ENCODE measurements around the gene COLQ.

GRCh38 chr3:15490158-15490557 is 31.3 kb downstream of the COLQ start:
- TF ChIP-seq, protein P1, sequence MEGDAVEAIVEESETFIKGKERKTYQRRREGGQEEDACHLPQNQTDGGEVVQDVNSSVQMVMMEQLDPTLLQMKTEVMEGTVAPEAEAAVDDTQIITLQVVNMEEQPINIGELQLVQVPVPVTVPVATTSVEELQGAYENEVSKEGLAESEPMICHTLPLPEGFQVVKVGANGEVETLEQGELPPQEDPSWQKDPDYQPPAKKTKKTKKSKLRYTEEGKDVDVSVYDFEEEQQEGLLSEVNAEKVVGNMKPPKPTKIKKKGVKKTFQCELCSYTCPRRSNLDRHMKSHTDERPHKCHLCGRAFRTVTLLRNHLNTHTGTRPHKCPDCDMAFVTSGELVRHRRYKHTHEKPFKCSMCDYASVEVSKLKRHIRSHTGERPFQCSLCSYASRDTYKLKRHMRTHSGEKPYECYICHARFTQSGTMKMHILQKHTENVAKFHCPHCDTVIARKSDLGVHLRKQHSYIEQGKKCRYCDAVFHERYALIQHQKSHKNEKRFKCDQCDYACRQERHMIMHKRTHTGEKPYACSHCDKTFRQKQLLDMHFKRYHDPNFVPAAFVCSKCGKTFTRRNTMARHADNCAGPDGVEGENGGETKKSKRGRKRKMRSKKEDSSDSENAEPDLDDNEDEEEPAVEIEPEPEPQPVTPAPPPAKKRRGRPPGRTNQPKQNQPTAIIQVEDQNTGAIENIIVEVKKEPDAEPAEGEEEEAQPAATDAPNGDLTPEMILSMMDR (IDR thresholded peaks at IDR 0.05; ENCODE audit: low read depth, low read length, missing input control), result no peak
- TF ChIP-seq RAD21 (IDR thresholded peaks at IDR 0.05), result no peak
- no peak for TF ChIP-seq SP1 (IDR thresholded peaks at IDR 0.05)
- no peak for TF ChIP-seq ATF3 (IDR thresholded peaks at IDR 0.05)
- TF ChIP-seq, protein P2, sequence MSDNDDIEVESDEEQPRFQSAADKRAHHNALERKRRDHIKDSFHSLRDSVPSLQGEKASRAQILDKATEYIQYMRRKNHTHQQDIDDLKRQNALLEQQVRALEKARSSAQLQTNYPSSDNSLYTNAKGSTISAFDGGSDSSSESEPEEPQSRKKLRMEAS (IDR thresholded peaks at IDR 0.05), result no peak
- no peak for TF ChIP-seq EGR1 (IDR thresholded peaks at IDR 0.05; ENCODE audit: low read depth in 2 of 2)
- TF ChIP-seq NR2F2 (IDR thresholded peaks at IDR 0.05), result no peak
- TF ChIP-seq FOXA1 (IDR thresholded peaks at IDR 0.05), result no peak
- no peak for TF ChIP-seq TAF1 (conservative IDR thresholded peaks at IDR 0.05)
- no peak for TF ChIP-seq RXRA (IDR thresholded peaks at IDR 0.05)
- TF ChIP-seq GABPA (IDR thresholded peaks at IDR 0.05 in 1 of 2, conservative IDR thresholded peaks at IDR 0.05 in 1 of 2), result no peak
- no peak for TF ChIP-seq HNF4G (IDR thresholded peaks at IDR 0.05)
- TF ChIP-seq JUND (IDR thresholded peaks at IDR 0.05), result no peak
